Fibroblast of lung (primary cell): ENCODE results near the gene IBA57. TPM values are rescaled to one million over a fixed set of nuclear protein-coding genes. Genes with fewer than 3 reads are reported as not detected.

Source experiments
- DNase-seq, 2 donors: peaks; one replicate each; pipeline versions ENCODE4 v3.0.0 to v3.0.0-alpha.2; 2010; ENCODE audit warnings: low read depth in 2 of 2
- H2AFZ ChIP-seq: 2 replicates; pipeline ENCODE4 v1.5.1; 2012; ENCODE audit warnings: low read length, control low read depth, inconsistent platforms
- H3K27ac ChIP-seq: 2 replicates; pipeline ENCODE4 v1.5.1; 2011; ENCODE audit warnings: low read length, control low read depth; ENCODE audit not compliant: insufficient read depth
- H3K27me3 ChIP-seq: 2 replicates; pipeline ENCODE4 v1.5.1; 2011; ENCODE audit warnings: mild to moderate bottlenecking, low read length; ENCODE audit not compliant: control insufficient read depth, insufficient read depth
- H3K36me3 ChIP-seq: 2 replicates; pipeline ENCODE4 v1.5.1; 2011; ENCODE audit warnings: low read length; ENCODE audit not compliant: control insufficient read depth, insufficient read depth
- H3K4me1 ChIP-seq: 2 replicates; pipeline ENCODE4 v1.5.1; 2011; ENCODE audit warnings: low read length; ENCODE audit not compliant: control insufficient read depth, insufficient read depth; ENCODE audit errors: extremely low read depth
- H3K4me2 ChIP-seq: 2 replicates; pipeline ENCODE4 v1.5.1; 2011; ENCODE audit warnings: low read length, control low read depth; ENCODE audit not compliant: insufficient read depth; ENCODE audit errors: extremely low read depth
- H3K4me3 ChIP-seq, 4 experiments: fragments of 200-600 bp in 1 of 4; sonication (generic) in 1 of 4; replicated peaks in 1 of 4; 2 replicates each; pipeline ENCODE4 v1.5.1; 2011 to 2016; ENCODE audit warnings: low read length in 4 of 4, low read depth in 3 of 4, mild to moderate bottlenecking in 3 of 4, control low read depth in 2 of 4, inconsistent platforms in 1 of 4, mixed read lengths in 1 of 4; ENCODE audit not compliant: insufficient read depth in 1 of 4; ENCODE audit errors: control extremely low read depth in 1 of 4
- H3K79me2 ChIP-seq: 2 replicates; pipeline ENCODE4 v1.5.1; 2012; ENCODE audit warnings: mild to moderate bottlenecking, low read length, inconsistent platforms; ENCODE audit not compliant: control insufficient read depth, insufficient read depth
- H3K9ac ChIP-seq: 2 replicates; pipeline ENCODE4 v1.5.1; 2011; ENCODE audit warnings: mild to moderate bottlenecking, low read length, control low read depth; ENCODE audit not compliant: insufficient read depth
- H3K9me3 ChIP-seq: 2 replicates; pipeline ENCODE4 v1.5.1; 2012; ENCODE audit warnings: low read depth, low read length; ENCODE audit not compliant: control insufficient read depth, insufficient read depth
- H4K20me1 ChIP-seq: 2 replicates; pipeline ENCODE4 v1.5.1; 2011; ENCODE audit warnings: low read length; ENCODE audit not compliant: control insufficient read depth, insufficient read depth; ENCODE audit errors: extremely low read depth
- CTCF ChIP-seq, 2 donors: IDR thresholded peaks in 1 of 2; conservative IDR thresholded peaks in 1 of 2; 1 replicate in 1 of 2; 2 replicates in 1 of 2; pipeline ENCODE4 v1.5.1; 2011 to 2012; ENCODE audit warnings: low read length in 2 of 2, control low read depth in 1 of 2, inconsistent platforms in 1 of 2, low read depth in 1 of 2, mild to moderate bottlenecking in 1 of 2
- EZH2 ChIP-seq: IDR thresholded peaks from 2 replicates; pipeline ENCODE4 v1.5.1; 2012; ENCODE audit warnings: low read length, control low read depth, mild to moderate bottlenecking; ENCODE audit errors: missing control alignments
- polyA plus RNA-seq, 2 donors: library from polyadenylated mRNA; depleted of rRNA in 1 of 2; stranded (reverse) in 1 of 2; unstranded in 1 of 2; fragments of >200 nt; gene quantifications; 2 replicates each; pipeline ENCODE4 v1.2.1, GENCODE V29; 2011 to 2012; ENCODE audit warnings: missing spikeins in 1 of 2
- total RNA-seq: library from RNA; depleted of rRNA; stranded (reverse); fragments of >200 nt; gene quantifications from 2 replicates; pipeline ENCODE4 v1.2.1, GENCODE V29; 2014

The IBA57 gene
- total and polyA plus RNA-seq, 2 donors (not counting 1 experiment from before 2014, with no cell fraction given), result 1.4 to 3.8 TPM

- TF ChIP-seq CTCF (conservative IDR thresholded peaks at IDR 0.05 in 1 of 2, IDR thresholded peaks at IDR 0.05 in 1 of 2; ENCODE audit: low read depth in 1 of 2, low read length in 2 of 2), result no peak
- TF ChIP-seq EZH2, result no peak
These were observed 39.4 kb downstream of the IBA57 start for GRCh38 chr1:228204958-228205357.

GRCh38 chr1:228205526-228206436 lies 40.2 kb downstream of the IBA57 start:
- Histone ChIP-seq H3K36me3 (no peaks in the 10 kb centered on the region), H3K79me2 (no peaks in the 10 kb centered on the region), H3K4me3 (no peak overlapping the region), H3K9me3 (no peaks in the 10 kb centered on the region), H3K27me3 (no peaks in the 10 kb centered on the region), H3K4me2 (no peak overlapping the region), H3K27ac (no peak overlapping the region), H4K20me1 (no peaks in the 10 kb centered on the region), H3K9ac (no peak overlapping the region), H2AFZ (no peak overlapping the region), H3K4me1 (no peaks in the 10 kb centered on the region)
- DNase-seq, result no peak
- TF ChIP-seq CTCF (conservative IDR thresholded peaks at IDR 0.05 in 1 of 2, IDR thresholded peaks at IDR 0.05 in 1 of 2; ENCODE audit: low read depth in 1 of 2, low read length in 2 of 2) (no peak), EZH2 (no peak)

More at GRCh38 chr1:228204958-228205357, 39.4 kb downstream of the IBA57 start:
- no peaks in the 10 kb centered on the region for H3K79me2 ChIP-seq
- H3K9ac ChIP-seq, result no peak overlapping the region
- H3K4me3 ChIP-seq, result no peak overlapping the region
- H2AFZ ChIP-seq, result no peak overlapping the region
- H3K4me2 ChIP-seq, result no peak overlapping the region
- H3K27me3 ChIP-seq, result no peaks in the 10 kb centered on the region
- no peak overlapping the region for H3K27ac ChIP-seq
- no peaks in the 10 kb centered on the region for H4K20me1 ChIP-seq
- no peak for DNase-seq
- H3K9me3 ChIP-seq, result no peaks in the 10 kb centered on the region
- H3K4me1 ChIP-seq, result no peaks in the 10 kb centered on the region
- no peaks in the 10 kb centered on the region for H3K36me3 ChIP-seq

GRCh38 chr1:228206582-228207351 lies 41.2 kb downstream of the IBA57 start:
- Histone ChIP-seq H3K27ac (no peak overlapping the region), H4K20me1 (no peaks in the 10 kb centered on the region), H3K9ac (no peak overlapping the region), H2AFZ (no peak overlapping the region), H3K4me3 (no peak overlapping the region), H3K4me2 (no peak overlapping the region), H3K4me1 (no peaks in the 10 kb centered on the region), H3K27me3 (no peaks in the 10 kb centered on the region), H3K9me3 (no peaks in the 10 kb centered on the region), H3K79me2 (no peaks in the 10 kb centered on the region), H3K36me3 (no peaks in the 10 kb centered on the region)
- no peak for TF ChIP-seq EZH2
- no peak for TF ChIP-seq CTCF (conservative IDR thresholded peaks at IDR 0.05 in 1 of 2, IDR thresholded peaks at IDR 0.05 in 1 of 2; ENCODE audit: low read depth in 1 of 2, low read length in 2 of 2)
- no peak for DNase-seq
